ENCODE results near the gene FAM20A.

The FAM20A gene

GRCh38 chr17:68600931-68601564, at the start of gene FAM20A:
Gene FAM20A (minus strand): TSS chr17:68601367. CDS start chr17:68600666, 701 bp downstream.
- DNase-seq (ENCODE audit: low read depth), result no peak

- no peak for DNase-seq (ENCODE audit: low read depth)
Observed at GRCh38 chr17:68649324-68649723, 48.2 kb upstream of the FAM20A start.

- DNase-seq (ENCODE audit: low read depth), result no peak
Observed at GRCh38 chr17:68646626-68647526, 45.7 kb upstream of the FAM20A start.

- no peak for DNase-seq (ENCODE audit: low read depth)
Observed at GRCh38 chr17:68642118-68642412, 40.9 kb upstream of the FAM20A start.

- no peak for DNase-seq (ENCODE audit: low read depth)
Observed at GRCh38 chr17:68641276-68642117, 40.3 kb upstream of the FAM20A start.

- no peak for DNase-seq (ENCODE audit: low read depth)
Observed at GRCh38 chr17:68640242-68640989, 39.2 kb upstream of the FAM20A start.

GRCh38 chr17:68634345-68634876, 33.2 kb upstream of the FAM20A start:
- DNase-seq (ENCODE audit: low read depth), result no peak

GRCh38 chr17:68628576-68628957, 27.4 kb upstream of the FAM20A start:
- DNase-seq (ENCODE audit: low read depth), result no peak

GRCh38 chr17:68627956-68628575, 26.9 kb upstream of the FAM20A start:
- DNase-seq (ENCODE audit: low read depth), result no peak

GRCh38 chr17:68624381-68624780, 23.2 kb upstream of the FAM20A start:
- no peak for DNase-seq (ENCODE audit: low read depth)

- no peak for DNase-seq (ENCODE audit: low read depth)
Observed at GRCh38 chr17:68623811-68624210, 22.6 kb upstream of the FAM20A start.

GRCh38 chr17:68622423-68622822, 21.3 kb upstream of the FAM20A start:
- DNase-seq (ENCODE audit: low read depth), result no peak

GRCh38 chr17:68621065-68621464, 19.9 kb upstream of the FAM20A start:
- DNase-seq (ENCODE audit: low read depth), result no peak

GRCh38 chr17:68616334-68616733, 15.2 kb upstream of the FAM20A start:
- no peak for DNase-seq (ENCODE audit: low read depth)

GRCh38 chr17:68614718-68615117, 13.6 kb upstream of the FAM20A start:
- no peak for DNase-seq (ENCODE audit: low read depth)

- DNase-seq (ENCODE audit: low read depth), result no peak
Observed at GRCh38 chr17:68613739-68614298, 12.7 kb upstream of the FAM20A start.

GRCh38 chr17:68612923-68613292, 11.7 kb upstream of the FAM20A start:
- DNase-seq (ENCODE audit: low read depth), result no peak

- DNase-seq (ENCODE audit: low read depth), result no peak
Observed at GRCh38 chr17:68612209-68612922, 11.2 kb upstream of the FAM20A start.

GRCh38 chr17:68611353-68612208, 10.4 kb upstream of the FAM20A start:
- DNase-seq (ENCODE audit: low read depth), result no peak
